Ishikawa (cell line): ENCODE measurements around the gene RGS7.

Experiments used
- CEBPB ChIP-seq: IDR thresholded peaks from 2 replicates; pipeline ENCODE4 v1.6.1; 2012
- CREB1 ChIP-seq: IDR thresholded peaks from 2 replicates; pipeline ENCODE4 v1.6.1; 2012; ENCODE audit warnings: low read depth
- EGR1 ChIP-seq: IDR thresholded peaks from 2 replicates; pipeline ENCODE4 v1.6.1; 2012
- EP300 ChIP-seq: IDR thresholded peaks from 2 replicates; pipeline ENCODE4 v1.6.1; 2012; ENCODE audit warnings: borderline replicate concordance
- FOXM1 ChIP-seq: IDR thresholded peaks from 2 replicates; pipeline ENCODE4 v1.6.1; 2012; ENCODE audit warnings: low read depth, borderline replicate concordance
- NFIC ChIP-seq: IDR thresholded peaks from 2 replicates; pipeline ENCODE4 v1.6.1; 2012
- RAD21 ChIP-seq: IDR thresholded peaks from 2 replicates; pipeline ENCODE4 v1.6.1; 2012; ENCODE audit warnings: low read depth
- TAF1 ChIP-seq: IDR thresholded peaks from 2 replicates; pipeline ENCODE4 v1.6.1; 2012; ENCODE audit warnings: low read depth, mild to moderate bottlenecking
- TCF12 ChIP-seq: IDR thresholded peaks from 2 replicates; pipeline ENCODE4 v1.6.1; 2012; ENCODE audit warnings: low read depth
- TEAD4 ChIP-seq: IDR thresholded peaks from 2 replicates; pipeline ENCODE4 v1.6.1; 2012
- YY1 ChIP-seq: IDR thresholded peaks from 2 replicates; pipeline ENCODE4 v1.6.1; 2012; ENCODE audit warnings: low read depth
- ZBTB7A ChIP-seq: IDR thresholded peaks from 2 replicates; pipeline ENCODE4 v1.6.1; 2012; ENCODE audit warnings: low read depth
- TF ChIP-seq, protein P1 (sequence below): IDR thresholded peaks from 2 replicates; pipeline ENCODE4 v1.6.1; 2012
- TF ChIP-seq, protein P2 (sequence below): IDR thresholded peaks from 2 replicates; pipeline ENCODE4 v1.6.1; 2012; ENCODE audit warnings: low read depth, mild to moderate bottlenecking
- TF ChIP-seq, protein P3 (sequence below): IDR thresholded peaks from 2 replicates; pipeline ENCODE4 v1.6.1; 2012

RGS7 gene

DNA sequence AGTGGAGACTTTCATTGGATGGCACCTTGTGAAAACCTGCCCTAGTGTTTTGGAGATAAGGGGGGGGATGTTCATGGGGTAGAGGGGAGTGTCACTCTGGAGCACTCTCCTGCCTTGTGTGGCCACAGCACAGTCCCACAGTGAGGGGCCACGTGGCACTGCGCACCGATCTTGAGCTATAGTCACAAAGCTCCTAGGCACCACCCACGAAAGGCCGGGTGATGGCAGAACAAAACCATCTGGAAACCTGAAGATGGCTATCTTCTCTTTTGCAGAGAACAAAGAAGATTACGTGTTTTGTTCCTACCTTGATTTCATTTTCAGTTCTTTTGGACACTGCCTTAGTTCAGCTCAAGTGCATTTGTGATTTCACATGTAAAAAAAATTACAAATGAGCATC is 220.6 kb downstream of the RGS7 start:
- TF ChIP-seq, protein P1, sequence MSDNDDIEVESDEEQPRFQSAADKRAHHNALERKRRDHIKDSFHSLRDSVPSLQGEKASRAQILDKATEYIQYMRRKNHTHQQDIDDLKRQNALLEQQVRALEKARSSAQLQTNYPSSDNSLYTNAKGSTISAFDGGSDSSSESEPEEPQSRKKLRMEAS, result no peak
- TF ChIP-seq TAF1 (no peak), CEBPB (no peak), EP300 (no peak), NFIC (no peak), CREB1 (no peak), TEAD4 (no peak), EGR1 (no peak), ZBTB7A (no peak), RAD21 (no peak), FOXM1 (no peak), YY1 (no peak), TCF12 (no peak)
- TF ChIP-seq, protein P2, sequence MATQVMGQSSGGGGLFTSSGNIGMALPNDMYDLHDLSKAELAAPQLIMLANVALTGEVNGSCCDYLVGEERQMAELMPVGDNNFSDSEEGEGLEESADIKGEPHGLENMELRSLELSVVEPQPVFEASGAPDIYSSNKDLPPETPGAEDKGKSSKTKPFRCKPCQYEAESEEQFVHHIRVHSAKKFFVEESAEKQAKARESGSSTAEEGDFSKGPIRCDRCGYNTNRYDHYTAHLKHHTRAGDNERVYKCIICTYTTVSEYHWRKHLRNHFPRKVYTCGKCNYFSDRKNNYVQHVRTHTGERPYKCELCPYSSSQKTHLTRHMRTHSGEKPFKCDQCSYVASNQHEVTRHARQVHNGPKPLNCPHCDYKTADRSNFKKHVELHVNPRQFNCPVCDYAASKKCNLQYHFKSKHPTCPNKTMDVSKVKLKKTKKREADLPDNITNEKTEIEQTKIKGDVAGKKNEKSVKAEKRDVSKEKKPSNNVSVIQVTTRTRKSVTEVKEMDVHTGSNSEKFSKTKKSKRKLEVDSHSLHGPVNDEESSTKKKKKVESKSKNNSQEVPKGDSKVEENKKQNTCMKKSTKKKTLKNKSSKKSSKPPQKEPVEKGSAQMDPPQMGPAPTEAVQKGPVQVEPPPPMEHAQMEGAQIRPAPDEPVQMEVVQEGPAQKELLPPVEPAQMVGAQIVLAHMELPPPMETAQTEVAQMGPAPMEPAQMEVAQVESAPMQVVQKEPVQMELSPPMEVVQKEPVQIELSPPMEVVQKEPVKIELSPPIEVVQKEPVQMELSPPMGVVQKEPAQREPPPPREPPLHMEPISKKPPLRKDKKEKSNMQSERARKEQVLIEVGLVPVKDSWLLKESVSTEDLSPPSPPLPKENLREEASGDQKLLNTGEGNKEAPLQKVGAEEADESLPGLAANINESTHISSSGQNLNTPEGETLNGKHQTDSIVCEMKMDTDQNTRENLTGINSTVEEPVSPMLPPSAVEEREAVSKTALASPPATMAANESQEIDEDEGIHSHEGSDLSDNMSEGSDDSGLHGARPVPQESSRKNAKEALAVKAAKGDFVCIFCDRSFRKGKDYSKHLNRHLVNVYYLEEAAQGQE, result no peak
- TF ChIP-seq, protein P3, sequence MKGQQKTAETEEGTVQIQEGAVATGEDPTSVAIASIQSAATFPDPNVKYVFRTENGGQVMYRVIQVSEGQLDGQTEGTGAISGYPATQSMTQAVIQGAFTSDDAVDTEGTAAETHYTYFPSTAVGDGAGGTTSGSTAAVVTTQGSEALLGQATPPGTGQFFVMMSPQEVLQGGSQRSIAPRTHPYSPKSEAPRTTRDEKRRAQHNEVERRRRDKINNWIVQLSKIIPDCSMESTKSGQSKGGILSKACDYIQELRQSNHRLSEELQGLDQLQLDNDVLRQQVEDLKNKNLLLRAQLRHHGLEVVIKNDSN, result no peak

DNA sequence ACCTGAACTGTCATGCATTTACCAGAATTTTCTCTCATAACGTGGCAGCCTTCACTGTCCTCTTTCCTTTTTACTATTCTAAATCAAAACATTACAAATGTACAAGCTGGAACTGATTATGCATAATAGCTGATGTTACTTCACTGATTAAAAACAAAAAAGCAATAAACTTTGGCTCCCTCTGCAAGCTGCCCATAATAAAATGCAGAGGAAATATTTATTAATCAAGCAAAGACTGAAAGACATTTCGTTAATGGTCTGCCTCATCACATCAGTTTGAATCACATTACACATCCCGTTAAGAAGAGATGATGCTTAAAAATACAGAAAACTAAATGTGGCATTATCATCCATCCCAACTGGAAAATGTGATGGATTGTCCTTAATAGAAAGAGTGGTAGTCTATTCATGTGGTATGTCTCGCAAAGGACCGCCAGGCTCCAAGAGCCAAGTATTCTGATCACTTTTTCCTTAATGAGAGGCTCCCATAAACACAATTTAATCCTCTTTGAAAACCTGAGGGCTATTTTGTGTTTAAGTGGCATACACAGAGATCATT is 225.3 kb downstream of the RGS7 start:
- TF ChIP-seq TCF12 (no peak), RAD21 (no peak), FOXM1 (no peak), EGR1 (no peak), EP300 (no peak), CREB1 (no peak), NFIC (no peak), YY1 (no peak), TEAD4 (no peak), CEBPB (no peak), TAF1 (no peak), ZBTB7A (no peak)
- TF ChIP-seq, protein P1, result no peak
- TF ChIP-seq, protein P3, result no peak
- TF ChIP-seq, protein P2, result no peak

DNA sequence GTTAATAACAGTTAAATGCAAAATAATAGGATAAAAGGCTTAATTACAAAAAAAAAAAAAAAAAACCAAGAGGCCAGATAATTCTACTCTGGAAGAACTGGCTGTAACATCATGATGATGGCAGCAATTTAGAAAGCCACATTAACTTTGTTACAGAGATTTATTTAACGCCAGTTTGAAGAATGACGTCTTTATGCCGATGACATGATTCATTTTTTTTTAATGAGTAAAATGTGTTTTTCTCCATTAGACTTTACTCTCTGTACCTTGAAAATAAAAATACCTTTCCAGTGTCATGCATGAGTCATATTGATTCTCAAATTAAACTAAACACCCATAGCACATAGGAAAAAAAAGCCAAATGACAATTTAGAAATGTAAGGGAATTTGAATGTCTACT is 226.1 kb downstream of the RGS7 start:
- TF ChIP-seq FOXM1 (no peak), RAD21 (no peak), EGR1 (no peak), TCF12 (no peak), ZBTB7A (no peak), CEBPB (no peak), NFIC (no peak)
- TF ChIP-seq, protein P1, result no peak
- TF ChIP-seq, protein P3, result no peak

DNA sequence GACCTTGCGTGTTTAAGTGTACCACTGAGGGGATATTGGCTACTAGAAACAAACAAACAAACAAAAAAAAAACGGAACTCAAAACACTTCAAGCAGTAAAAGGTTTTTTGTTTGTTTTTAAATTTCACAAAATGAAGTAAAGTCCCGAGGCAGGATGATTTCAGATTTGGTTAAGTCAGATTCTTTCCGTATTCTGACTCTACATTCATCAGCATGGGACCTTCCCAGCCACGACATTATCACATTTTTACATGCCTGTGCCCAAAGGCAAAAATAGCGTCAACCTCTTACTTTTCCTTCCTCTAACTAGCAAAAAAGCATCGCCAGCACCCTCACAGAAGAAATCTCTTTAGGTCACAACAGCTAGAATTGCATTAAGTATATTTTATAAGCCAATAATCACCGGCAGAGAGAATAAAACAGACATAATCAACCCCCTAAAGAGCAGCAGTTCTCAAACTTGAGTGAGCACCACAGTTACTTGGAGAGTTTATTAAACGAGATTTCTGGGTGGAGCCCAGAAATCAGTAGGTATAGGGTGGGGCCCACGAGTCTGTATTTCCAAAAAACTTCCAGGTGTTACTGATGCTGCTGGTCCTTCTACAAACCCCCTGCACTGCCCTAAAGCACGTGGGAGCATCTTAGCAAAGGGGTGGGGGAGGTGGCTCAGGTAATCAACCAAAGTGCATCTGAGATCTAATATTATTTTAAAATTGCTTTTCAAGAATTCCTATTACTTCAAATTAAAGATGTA is 227.6 kb downstream of the RGS7 start:
- TF ChIP-seq RAD21, result no peak
- TF ChIP-seq TAF1, result no peak

DNA sequence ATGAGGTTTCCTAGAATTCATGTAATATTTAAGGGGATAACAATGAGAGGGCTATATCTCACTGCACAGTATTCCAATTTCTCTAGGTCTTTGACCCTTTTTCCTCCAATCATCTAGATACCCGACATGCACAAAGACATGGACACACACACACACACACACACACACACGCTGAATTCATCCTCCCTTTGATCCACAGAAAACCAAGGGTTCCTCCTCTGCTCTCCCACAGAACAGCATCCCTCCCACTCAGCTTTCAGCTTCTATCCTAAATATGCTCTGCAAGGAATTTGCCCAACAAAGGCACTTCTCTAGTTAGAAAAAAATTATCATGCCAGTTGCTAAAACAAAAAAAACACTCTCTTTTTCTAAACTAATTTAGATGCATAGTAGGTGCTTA is 231.7 kb downstream of the RGS7 start:
- TF ChIP-seq ZBTB7A, result no peak
- TF ChIP-seq TCF12, result no peak
- no peak for TF ChIP-seq EGR1
- TF ChIP-seq CEBPB, result no peak
- TF ChIP-seq YY1, result no peak
- TF ChIP-seq FOXM1, result no peak
- no peak for TF ChIP-seq TEAD4
- no peak for TF ChIP-seq RAD21
- TF ChIP-seq TAF1, result no peak
- TF ChIP-seq EP300, result no peak
- no peak for TF ChIP-seq CREB1
- TF ChIP-seq NFIC, result no peak
- TF ChIP-seq, protein P1, result no peak
- TF ChIP-seq, protein P2, result no peak
- TF ChIP-seq, protein P3, result no peak
